ENCODE measurements around the gene KIFC1.

DNA sequence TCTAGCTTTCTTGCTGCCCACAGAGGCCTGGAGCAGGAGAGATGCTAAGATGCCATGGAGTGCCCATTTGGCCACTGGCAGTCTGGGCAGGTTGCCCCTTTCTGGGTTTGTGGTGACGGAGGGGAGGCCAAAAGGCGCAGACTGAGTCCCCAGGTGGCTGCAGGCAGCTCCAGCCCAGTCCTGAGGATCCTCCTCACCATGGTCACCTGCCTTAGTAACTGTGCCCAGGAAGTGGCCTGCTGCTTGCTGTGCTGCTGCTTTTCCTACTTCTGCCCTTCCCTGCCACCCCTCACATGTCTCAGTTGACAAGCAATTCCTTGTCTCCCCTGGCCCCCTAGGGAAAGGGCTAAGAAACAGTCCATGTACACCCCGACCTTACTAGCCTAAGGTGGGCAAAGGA lies 35.3 kb upstream of the KIFC1 start:
- TF ChIP-seq POLR2AphosphoS5 (IDR thresholded peaks at IDR 0.05; ENCODE audit: low read depth, low read length) (no peak), SPI1 (IDR thresholded peaks at IDR 0.05; ENCODE audit: low read depth, low read length) (no peak), POLR2A (IDR thresholded peaks at IDR 0.05; ENCODE audit: low read depth, low read length) (no peak), TAF1 (IDR thresholded peaks at IDR 0.05; ENCODE audit: low read depth, low read length) (no peak), PAX5 (IDR thresholded peaks at IDR 0.05; ENCODE audit: insufficient read depth, low read length, severe bottlenecking) (no peak)
